ENCODE results near the gene KRI1. TPM values are rescaled to one million over a fixed set of nuclear protein-coding genes. Genes with fewer than 3 reads are reported as not detected.

The KRI1 gene
- total RNA-seq, 2 donors from 2014 or later, result 14.4 to 37.7 TPM

DNA sequence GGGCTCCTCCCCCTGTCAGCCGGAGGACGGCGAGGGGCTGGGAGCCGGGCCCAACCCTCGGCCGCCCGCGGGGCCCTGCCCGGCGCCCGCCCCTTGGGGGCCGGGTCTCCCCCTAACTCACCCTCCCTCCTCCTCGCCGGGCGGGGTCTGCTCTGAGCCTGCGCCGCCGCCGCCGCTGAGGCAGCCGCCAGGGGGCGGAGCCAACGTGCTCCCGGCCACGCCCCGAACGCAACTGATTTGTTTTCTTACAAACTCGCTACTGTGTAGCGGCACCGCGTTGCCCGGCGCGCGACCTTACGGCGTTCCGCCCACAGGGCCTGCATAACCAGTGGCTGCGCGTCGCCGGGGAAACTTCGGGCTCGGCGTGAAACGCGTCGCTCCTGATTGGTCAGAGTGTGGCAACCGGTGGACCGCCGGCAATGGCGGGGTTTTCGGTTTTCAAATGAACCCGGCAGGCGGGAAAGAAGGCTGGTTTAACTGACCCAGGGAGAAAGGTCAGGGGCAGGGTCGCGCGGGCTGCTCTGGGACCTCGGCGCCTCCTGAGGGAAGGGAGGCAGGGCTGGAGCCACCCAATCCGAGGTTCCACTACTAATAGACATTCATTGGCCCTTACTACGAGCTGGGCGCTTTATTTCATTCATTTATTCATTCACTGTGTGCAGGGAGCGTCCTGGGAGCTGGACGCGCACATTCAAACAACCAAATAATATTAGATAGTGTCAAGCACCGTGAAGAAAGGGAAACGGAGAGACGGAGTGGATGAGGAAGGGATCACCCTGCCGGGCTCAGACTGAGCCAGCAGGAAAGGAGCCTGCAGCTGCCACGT lies 3.2 kb upstream of the KRI1 start, which contains the start of gene CDKN2D:
TSS of gene CDKN2D (minus strand) at position 154 of the 826 bp plus-strand sequence. CDS start 326 bp downstream, outside the sequence.
- no peaks in the 10 kb centered on the region for H3K9me3 ChIP-seq
- peak; percentile 80 for ATAC-seq (ENCODE audit: insufficient number of reproducible peaks, low FRiP score, low read depth)
- H3K27ac ChIP-seq, result peak within 1 kb of the TSS; percentile 84 to 90
- no peaks in the 10 kb centered on the region for H3K36me3 ChIP-seq
- H3K27me3 ChIP-seq (replicated peaks; ENCODE audit: insufficient read depth), result no peaks in the 10 kb centered on the region
- peaks cover 31 to 37% of the 10 kb centered on the region in 2 donors for H3K4me1 ChIP-seq (ENCODE audit: control insufficient read depth in 1 of 2, low read depth in 2 of 2)
- DNase-seq (ENCODE audit: low spot score), result peak; percentile 97
- H3K4me3 ChIP-seq, result peak within 1 kb of the TSS; percentile 83
- TF ChIP-seq, protein P1, sequence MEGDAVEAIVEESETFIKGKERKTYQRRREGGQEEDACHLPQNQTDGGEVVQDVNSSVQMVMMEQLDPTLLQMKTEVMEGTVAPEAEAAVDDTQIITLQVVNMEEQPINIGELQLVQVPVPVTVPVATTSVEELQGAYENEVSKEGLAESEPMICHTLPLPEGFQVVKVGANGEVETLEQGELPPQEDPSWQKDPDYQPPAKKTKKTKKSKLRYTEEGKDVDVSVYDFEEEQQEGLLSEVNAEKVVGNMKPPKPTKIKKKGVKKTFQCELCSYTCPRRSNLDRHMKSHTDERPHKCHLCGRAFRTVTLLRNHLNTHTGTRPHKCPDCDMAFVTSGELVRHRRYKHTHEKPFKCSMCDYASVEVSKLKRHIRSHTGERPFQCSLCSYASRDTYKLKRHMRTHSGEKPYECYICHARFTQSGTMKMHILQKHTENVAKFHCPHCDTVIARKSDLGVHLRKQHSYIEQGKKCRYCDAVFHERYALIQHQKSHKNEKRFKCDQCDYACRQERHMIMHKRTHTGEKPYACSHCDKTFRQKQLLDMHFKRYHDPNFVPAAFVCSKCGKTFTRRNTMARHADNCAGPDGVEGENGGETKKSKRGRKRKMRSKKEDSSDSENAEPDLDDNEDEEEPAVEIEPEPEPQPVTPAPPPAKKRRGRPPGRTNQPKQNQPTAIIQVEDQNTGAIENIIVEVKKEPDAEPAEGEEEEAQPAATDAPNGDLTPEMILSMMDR (IDR thresholded peaks at IDR 0.05), result peak; percentile 53

DNA sequence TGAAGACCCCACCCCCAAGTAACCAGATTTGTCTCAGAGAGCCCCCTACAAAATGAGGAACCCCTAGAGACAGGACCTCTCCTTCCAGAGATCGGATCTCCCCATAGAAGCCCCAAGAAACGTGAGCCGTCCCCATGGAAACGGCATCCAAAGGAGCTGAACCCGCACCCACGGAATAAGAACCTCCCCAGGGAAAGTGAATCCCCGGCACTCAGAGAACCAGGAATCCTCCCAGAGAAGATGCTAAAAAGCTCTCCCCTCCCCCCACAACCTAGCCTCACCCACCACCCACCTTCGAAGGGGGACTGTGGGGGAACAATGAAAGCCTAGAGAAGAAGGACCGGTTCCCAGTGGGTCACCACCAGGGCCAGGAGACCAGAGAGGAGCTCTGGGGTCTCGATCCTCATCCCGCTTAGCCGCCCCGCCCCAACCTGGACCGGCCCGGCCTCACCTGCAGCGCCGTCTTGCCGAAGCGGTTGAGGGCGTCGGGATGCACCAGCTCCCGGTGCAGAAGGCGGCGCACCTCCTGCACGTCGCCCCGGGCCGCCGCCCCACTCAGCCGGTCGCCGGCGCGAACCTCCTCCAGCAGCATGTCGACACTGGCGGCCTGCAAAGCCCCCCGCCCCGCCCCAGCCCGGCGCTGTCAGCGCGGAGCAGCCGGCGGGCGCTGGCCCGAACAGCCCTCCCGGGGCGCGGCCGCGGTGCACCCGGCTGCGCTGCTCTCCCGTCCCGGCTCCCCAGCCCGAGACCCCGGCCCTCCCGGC lies 2.4 kb upstream of the KRI1 start:
- H3K27ac ChIP-seq, result peak overlapping the region; percentile 84 to 90
- DNase-seq (ENCODE audit: low spot score) (no peak), ATAC-seq (ENCODE audit: insufficient number of reproducible peaks, low FRiP score, low read depth) (no peak)
- peak overlapping the region; percentile 83 for H3K4me3 ChIP-seq
- TF ChIP-seq, protein P1 (IDR thresholded peaks at IDR 0.05), result no peak
- peaks cover 31 to 37% of the 10 kb centered on the region in 2 donors for H3K4me1 ChIP-seq (ENCODE audit: control insufficient read depth in 1 of 2, low read depth in 2 of 2)
- H3K36me3 ChIP-seq, result no peaks in the 10 kb centered on the region
- H3K27me3 ChIP-seq (replicated peaks; ENCODE audit: insufficient read depth), result no peaks in the 10 kb centered on the region
- H3K9me3 ChIP-seq, result no peaks in the 10 kb centered on the region

DNA sequence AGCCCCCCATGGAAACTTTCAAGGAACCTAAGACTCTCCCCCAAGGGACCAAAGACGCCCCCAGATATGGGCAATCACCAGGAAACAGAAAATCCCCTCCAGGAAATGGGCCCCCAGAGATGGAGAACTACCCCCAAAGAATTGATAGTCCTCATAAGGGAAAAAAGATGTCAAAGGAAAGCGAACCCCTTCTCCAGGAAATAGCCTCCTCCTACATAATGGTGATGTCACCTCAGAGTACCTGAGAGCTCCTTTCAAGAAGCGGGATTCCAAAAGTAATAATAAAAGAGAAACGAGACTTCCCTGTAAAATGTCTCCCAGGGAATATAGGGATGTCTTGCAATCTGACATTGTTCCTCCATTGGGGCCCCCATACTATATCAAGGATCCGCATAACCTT lies 1.8 kb upstream of the KRI1 start:
- TF ChIP-seq, protein P1 (IDR thresholded peaks at IDR 0.05), result no peak
- peak overlapping the region; percentile 83 for H3K4me3 ChIP-seq
- no peaks in the 10 kb centered on the region for H3K27me3 ChIP-seq (replicated peaks; ENCODE audit: insufficient read depth)
- no peak for ATAC-seq (ENCODE audit: insufficient number of reproducible peaks, low FRiP score, low read depth)
- DNase-seq (ENCODE audit: low spot score), result no peak
- no peaks in the 10 kb centered on the region for H3K36me3 ChIP-seq
- H3K9me3 ChIP-seq, result no peaks in the 10 kb centered on the region
- peak overlapping the region; percentile 84 to 90 for H3K27ac ChIP-seq
- peaks cover 31 to 37% of the 10 kb centered on the region in 2 donors for H3K4me1 ChIP-seq (ENCODE audit: control insufficient read depth in 1 of 2, low read depth in 2 of 2)

DNA sequence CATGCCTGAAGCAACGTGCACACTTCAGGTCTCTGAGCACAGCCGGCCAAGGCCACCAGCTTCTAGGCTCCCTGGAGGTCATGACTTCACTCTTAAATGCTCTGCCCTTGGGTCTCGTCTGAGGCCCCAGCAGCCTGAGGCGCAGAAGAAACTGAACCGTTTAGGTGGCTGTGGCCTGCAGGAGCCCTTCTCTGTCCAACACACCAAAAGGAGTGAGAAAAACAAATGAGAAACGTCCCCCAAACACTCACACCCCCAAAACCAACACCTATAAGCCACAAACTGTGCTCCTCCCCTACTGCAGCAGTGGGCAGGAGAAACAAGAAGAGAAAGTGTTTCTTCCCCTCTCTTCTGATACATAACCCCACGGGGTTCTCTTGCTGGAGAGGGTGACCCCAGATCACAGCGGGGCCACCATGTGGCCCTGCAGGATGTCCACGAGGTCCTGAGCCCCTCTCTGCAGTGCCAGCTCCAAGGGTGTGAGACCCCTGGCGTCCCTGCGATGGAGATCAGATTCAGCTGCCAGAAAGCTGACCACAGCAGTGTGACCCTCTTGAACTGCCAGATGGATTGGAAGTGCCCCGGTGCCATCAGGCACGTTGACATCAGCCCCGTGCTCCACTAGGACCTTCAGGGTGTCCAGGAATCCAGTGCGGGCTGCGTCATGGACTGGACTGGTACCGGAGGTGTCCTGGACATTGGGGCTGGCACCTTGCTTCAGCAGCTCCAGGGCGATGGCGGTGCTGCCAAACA lies 1.0 kb upstream of the KRI1 start:
- Histone ChIP-seq H3K4me1 (ENCODE audit: control insufficient read depth in 1 of 2, low read depth in 2 of 2) (peaks cover 28 to 37% of the 10 kb centered on the region in 2 donors), H3K4me3 (peak overlapping the region; percentile 96), H3K27ac (peak overlapping the region; percentile 84 to 90), H3K9me3 (no peaks in the 10 kb centered on the region), H3K27me3 (replicated peaks; ENCODE audit: insufficient read depth) (no peaks in the 10 kb centered on the region), H3K36me3 (no peaks in the 10 kb centered on the region)
- TF ChIP-seq, protein P1 (IDR thresholded peaks at IDR 0.05), result no peak
- ATAC-seq (ENCODE audit: insufficient number of reproducible peaks, low FRiP score, low read depth) (no peak), DNase-seq (ENCODE audit: low spot score) (no peak)

DNA sequence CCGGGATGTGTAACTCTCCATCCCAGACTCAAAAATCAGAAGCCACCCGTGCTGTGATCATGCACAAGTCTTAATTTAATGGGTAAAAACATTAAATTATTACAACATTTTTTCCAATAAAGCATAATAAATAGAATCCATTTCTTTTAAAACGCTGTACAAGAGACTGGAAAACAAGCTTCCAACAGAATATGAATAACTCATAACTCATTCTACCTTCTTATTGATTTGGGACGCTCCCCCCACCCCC lies 523 bp upstream of the KRI1 start:
- H3K4me1 ChIP-seq (ENCODE audit: control insufficient read depth in 1 of 2, low read depth in 2 of 2), result peaks cover 28 to 37% of the 10 kb centered on the region in 2 donors
- H3K4me3 ChIP-seq, result peak overlapping the region; percentile 96
- ATAC-seq (ENCODE audit: insufficient number of reproducible peaks, low FRiP score, low read depth) (no peak), DNase-seq (ENCODE audit: low spot score) (no peak)
- peak overlapping the region; percentile 84 to 90 for H3K27ac ChIP-seq
- no peaks in the 10 kb centered on the region for H3K27me3 ChIP-seq (replicated peaks; ENCODE audit: insufficient read depth)
- H3K36me3 ChIP-seq, result no peaks in the 10 kb centered on the region
- no peaks in the 10 kb centered on the region for H3K9me3 ChIP-seq
- TF ChIP-seq, protein P1 (IDR thresholded peaks at IDR 0.05), result no peak
